ENCODE measurements around the gene FILIP1.

FILIP1 gene

GRCh38 chr6:75460681-75461080 lies 32.9 kb downstream of the FILIP1 start:
- no peak for TF ChIP-seq TAF1 (IDR thresholded peaks at IDR 0.05; ENCODE audit: low read depth)
- TF ChIP-seq, protein P1, sequence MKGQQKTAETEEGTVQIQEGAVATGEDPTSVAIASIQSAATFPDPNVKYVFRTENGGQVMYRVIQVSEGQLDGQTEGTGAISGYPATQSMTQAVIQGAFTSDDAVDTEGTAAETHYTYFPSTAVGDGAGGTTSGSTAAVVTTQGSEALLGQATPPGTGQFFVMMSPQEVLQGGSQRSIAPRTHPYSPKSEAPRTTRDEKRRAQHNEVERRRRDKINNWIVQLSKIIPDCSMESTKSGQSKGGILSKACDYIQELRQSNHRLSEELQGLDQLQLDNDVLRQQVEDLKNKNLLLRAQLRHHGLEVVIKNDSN (IDR thresholded peaks at IDR 0.05): no peak
- no peak for TF ChIP-seq EP300 (IDR thresholded peaks at IDR 0.05; ENCODE audit: borderline replicate concordance)
- no peak for TF ChIP-seq YY1 (IDR thresholded peaks at IDR 0.05; ENCODE audit: low read depth)
- no peak for TF ChIP-seq CEBPB (IDR thresholded peaks at IDR 0.05)
- TF ChIP-seq TEAD4 (IDR thresholded peaks at IDR 0.05): no peak
- TF ChIP-seq REST (IDR thresholded peaks at IDR 0.05; ENCODE audit: low read depth): no peak
- TF ChIP-seq ZBTB7A (IDR thresholded peaks at IDR 0.05; ENCODE audit: low read depth): no peak
- TF ChIP-seq EGR1 (IDR thresholded peaks at IDR 0.05): no peak
- no peak for TF ChIP-seq CREB1 (IDR thresholded peaks at IDR 0.05; ENCODE audit: low read depth)
- no peak for TF ChIP-seq TCF12 (IDR thresholded peaks at IDR 0.05; ENCODE audit: low read depth)
- TF ChIP-seq NFIC (IDR thresholded peaks at IDR 0.05): no peak

DNA sequence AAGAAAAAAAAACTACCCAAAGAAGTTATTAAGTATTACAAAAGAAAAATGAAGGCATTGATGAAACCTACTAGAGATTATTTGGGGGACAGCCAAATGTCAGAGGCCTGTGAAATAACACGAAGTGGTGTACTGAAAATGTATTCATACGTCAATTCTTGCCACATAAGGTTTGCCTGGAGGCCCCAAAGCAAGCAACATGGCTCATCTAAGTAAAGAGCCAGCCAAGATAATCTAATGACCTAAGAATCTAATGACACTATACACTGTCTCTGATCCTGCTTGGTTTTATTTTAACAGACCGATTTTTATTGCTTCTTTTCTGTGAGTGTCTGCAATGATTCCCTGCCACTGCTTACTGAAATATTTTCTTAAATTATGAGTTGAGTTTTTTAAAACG lies 34.7 kb downstream of the FILIP1 start:
- no peak for TF ChIP-seq NFIC (IDR thresholded peaks at IDR 0.05)
- no peak for TF ChIP-seq YY1 (IDR thresholded peaks at IDR 0.05; ENCODE audit: low read depth)
- TF ChIP-seq, protein P1 (IDR thresholded peaks at IDR 0.05): no peak
- TF ChIP-seq EP300 (IDR thresholded peaks at IDR 0.05; ENCODE audit: borderline replicate concordance): no peak
- TF ChIP-seq CEBPB (IDR thresholded peaks at IDR 0.05): no peak
- TF ChIP-seq REST (IDR thresholded peaks at IDR 0.05; ENCODE audit: low read depth): no peak
- no peak for TF ChIP-seq ZBTB7A (IDR thresholded peaks at IDR 0.05; ENCODE audit: low read depth)
- TF ChIP-seq MAX (IDR thresholded peaks at IDR 0.05): no peak
- TF ChIP-seq CREB1 (IDR thresholded peaks at IDR 0.05; ENCODE audit: low read depth): no peak
- TF ChIP-seq TAF1 (IDR thresholded peaks at IDR 0.05; ENCODE audit: low read depth): no peak
- no peak for TF ChIP-seq TEAD4 (IDR thresholded peaks at IDR 0.05)
- TF ChIP-seq RAD21 (IDR thresholded peaks at IDR 0.05; ENCODE audit: low read depth): no peak
- TF ChIP-seq FOXM1 (IDR thresholded peaks at IDR 0.05; ENCODE audit: borderline replicate concordance, low read depth): no peak
- no peak for TF ChIP-seq TCF12 (IDR thresholded peaks at IDR 0.05; ENCODE audit: low read depth)
- TF ChIP-seq EGR1 (IDR thresholded peaks at IDR 0.05): no peak

DNA sequence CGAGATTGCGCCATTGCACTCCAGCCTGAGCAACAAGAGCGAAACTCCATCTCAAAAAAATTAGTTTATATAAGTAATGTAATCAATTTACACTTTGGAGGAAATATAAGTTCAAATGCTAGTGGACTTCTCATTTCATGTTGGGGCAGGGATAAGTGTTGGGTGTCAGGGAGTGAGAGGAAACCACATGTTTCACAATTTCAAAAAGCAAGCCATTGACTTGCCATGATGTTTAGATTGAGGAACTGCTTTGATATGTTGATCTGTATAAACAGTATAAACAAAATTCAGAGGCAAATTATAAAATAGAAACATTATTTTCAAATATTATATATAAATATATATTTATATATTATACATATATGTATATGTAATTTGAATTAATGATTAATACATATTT lies 42.7 kb downstream of the FILIP1 start:
- TF ChIP-seq ZBTB7A (IDR thresholded peaks at IDR 0.05; ENCODE audit: low read depth): no peak
- no peak for TF ChIP-seq TCF12 (IDR thresholded peaks at IDR 0.05; ENCODE audit: low read depth)
- no peak for TF ChIP-seq EP300 (IDR thresholded peaks at IDR 0.05; ENCODE audit: borderline replicate concordance)
- no peak for TF ChIP-seq TEAD4 (IDR thresholded peaks at IDR 0.05)
- no peak for TF ChIP-seq MAX (IDR thresholded peaks at IDR 0.05)
- TF ChIP-seq CEBPB (IDR thresholded peaks at IDR 0.05): no peak
- TF ChIP-seq TAF1 (IDR thresholded peaks at IDR 0.05; ENCODE audit: low read depth): no peak
- no peak for TF ChIP-seq REST (IDR thresholded peaks at IDR 0.05; ENCODE audit: low read depth)
- no peak for TF ChIP-seq NFIC (IDR thresholded peaks at IDR 0.05)
- TF ChIP-seq, protein P1 (IDR thresholded peaks at IDR 0.05): no peak
- TF ChIP-seq YY1 (IDR thresholded peaks at IDR 0.05; ENCODE audit: low read depth): no peak
- no peak for TF ChIP-seq EGR1 (IDR thresholded peaks at IDR 0.05)
- TF ChIP-seq RAD21 (IDR thresholded peaks at IDR 0.05; ENCODE audit: low read depth): no peak

GRCh38 chr6:75449630-75450206 lies 43.9 kb downstream of the FILIP1 start:
- TF ChIP-seq MAX (IDR thresholded peaks at IDR 0.05): no peak
- TF ChIP-seq FOXM1 (IDR thresholded peaks at IDR 0.05; ENCODE audit: borderline replicate concordance, low read depth): no peak
- no peak for TF ChIP-seq CEBPB (IDR thresholded peaks at IDR 0.05)
- TF ChIP-seq TCF12 (IDR thresholded peaks at IDR 0.05; ENCODE audit: low read depth): no peak
